PC-3 (cell line): Measurements from ENCODE around the gene IZUMO4. TPM values are rescaled to one million over a fixed set of nuclear protein-coding genes. Genes with fewer than 3 reads are reported as not detected.
A peak's percentile ranks its signal among the peaks of the same experiment; 100 is the strongest.

Experiments used
- ATAC-seq: fragments of 200-7000 bp; cut with Tn5 transposase; 2 replicates; pipeline ENCODE4 v1.9.1; 2020; ENCODE audit warnings: mild to moderate bottlenecking, moderate library complexity
- BruUV-seq: library from RNA; stranded (reverse); fragments of 400-500 nt; replicated peaks from 2 replicates; lab custom pipeline; 2021; lab: Mats Ljungman, UMichigan
- CTCF ChIA-PET: fragments of 300-600 bp; sonication (Branson Sonifier 250); formaldehyde crosslinking; loops from one replicate; lab custom pipeline; 2022; ENCODE audit warnings: antibody characterized with exemption; lab: Charles Lee
- POLR2A ChIA-PET: fragments of 300-600 bp; sonication (Branson Sonifier 250); formaldehyde crosslinking; loops from one replicate; lab custom pipeline; 2022; ENCODE audit warnings: antibody characterized with exemption; ENCODE audit not compliant: unreplicated experiment; lab: Charles Lee
- DNase-seq: peaks from one replicate; pipeline ENCODE4 v3.0.0-alpha.2; 2015
- H2AFZ ChIP-seq: fragments of 300-600 bp; sonication (generic); 2 replicates; pipeline ENCODE4 v1.6.0; 2016; ENCODE audit warnings: antibody characterized with exemption, low read length
- H3F3A ChIP-seq: fragments of 300-600 bp; sonication (generic); one replicate; pipeline ENCODE4 v1.6.0; 2017; ENCODE audit warnings: antibody characterized with exemption, low read length, control low read depth, mild to moderate bottlenecking; ENCODE audit not compliant: unreplicated experiment
- H3K27ac ChIP-seq: fragments of 300-600 bp; sonication (generic); 2 replicates; pipeline ENCODE4 v1.5.1; 2016; ENCODE audit warnings: mild to moderate bottlenecking, low read length
- H3K27me3 ChIP-seq: fragments of 300-600 bp; sonication (generic); 2 replicates; pipeline ENCODE4 v1.6.1; 2016; ENCODE audit warnings: low read length, mixed read lengths
- H3K36me3 ChIP-seq: fragments of 300-600 bp; sonication (generic); 2 replicates; pipeline ENCODE4 v1.6.1; 2016; ENCODE audit warnings: low read depth, mixed run types, low read length, mixed read lengths
- H3K4me1 ChIP-seq: fragments of 300-600 bp; sonication (generic); 2 replicates; pipeline ENCODE4 v1.5.1; 2016; ENCODE audit warnings: low read length; ENCODE audit not compliant: insufficient read depth
- H3K4me2 ChIP-seq: fragments of 300-600 bp; sonication (generic); 2 replicates; pipeline ENCODE4 v1.6.0; 2016; ENCODE audit warnings: low read length
- H3K4me3 ChIP-seq: fragments of 300-600 bp; sonication (generic); 2 replicates; pipeline ENCODE4 v1.5.1; 2016; ENCODE audit warnings: mild to moderate bottlenecking, low read length, mixed read lengths
- H3K79me2 ChIP-seq: fragments of 300-600 bp; sonication (generic); 2 replicates; pipeline ENCODE4 v1.6.1; 2017; ENCODE audit warnings: low read length, mixed read lengths
- H3K9ac ChIP-seq: fragments of 300-600 bp; sonication (generic); 2 replicates; pipeline ENCODE4 v1.6.0; 2016; ENCODE audit warnings: mild to moderate bottlenecking, low read length
- H3K9me2 ChIP-seq: fragments of 300-600 bp; sonication (generic); replicated peaks from 2 replicates; pipeline ENCODE4 v1.6.1; 2016; ENCODE audit warnings: mixed run types, low read length, mixed read lengths
- H3K9me3 ChIP-seq: fragments of 300-600 bp; sonication (generic); 2 replicates; pipeline ENCODE4 v1.6.1; 2016; ENCODE audit warnings: low read length, mixed read lengths
- H4K20me1 ChIP-seq: fragments of 300-600 bp; sonication (generic); 2 replicates; pipeline ENCODE4 v1.6.1; 2016; ENCODE audit warnings: low read length, mixed read lengths
- EZH2 ChIP-seq: fragments of 300-600 bp; sonication (generic); IDR thresholded peaks from one replicate; pipeline ENCODE4 v1.6.1; 2017; ENCODE audit warnings: antibody characterized with exemption, mild to moderate bottlenecking, low read length; ENCODE audit not compliant: unreplicated experiment
- EZH2phosphoT487 ChIP-seq: fragments of 300-600 bp; sonication (generic); IDR thresholded peaks from 2 replicates; pipeline ENCODE4 v1.6.1; 2018; ENCODE audit warnings: mild to moderate bottlenecking, antibody characterized with exemption, low read length, borderline replicate concordance
- intact Hi-C: fragments of 100-400 bp; cut with micrococcal nuclease; formaldehyde crosslinking; loops from 2 replicates; pipeline ENCODE4 v1.9.0; 2023
- total RNA-seq: library from RNA; depleted of rRNA; stranded (reverse); fragments of >200 nt; gene quantifications from 2 replicates; pipeline ENCODE4 v1.2.3, GENCODE V29; 2014
- TF ChIP-seq, protein P1 (sequence below): fragments of 300-600 bp; sonication (generic); conservative IDR thresholded peaks from 2 replicates; pipeline ENCODE4 v1.5.1; 2017; ENCODE audit warnings: antibody characterized with exemption, low read depth, mild to moderate bottlenecking, low read length

The IZUMO4 gene
- total RNA-seq, 1 experiment from 2014 or later: 3.6 TPM

GRCh38 chr19:2112516-2113320 lies 16.0 kb downstream of the IZUMO4 start:
- no TSS peak for BruUV-seq
- no peak overlapping the region for H3K4me2 ChIP-seq
- ChIA-PET CTCF (no interaction called here), POLR2A (no interaction called here)
- no peaks in the 10 kb centered on the region for H3K79me2 ChIP-seq
- no peaks in the 10 kb centered on the region for H3K9me2 ChIP-seq
- TF ChIP-seq, protein P1, sequence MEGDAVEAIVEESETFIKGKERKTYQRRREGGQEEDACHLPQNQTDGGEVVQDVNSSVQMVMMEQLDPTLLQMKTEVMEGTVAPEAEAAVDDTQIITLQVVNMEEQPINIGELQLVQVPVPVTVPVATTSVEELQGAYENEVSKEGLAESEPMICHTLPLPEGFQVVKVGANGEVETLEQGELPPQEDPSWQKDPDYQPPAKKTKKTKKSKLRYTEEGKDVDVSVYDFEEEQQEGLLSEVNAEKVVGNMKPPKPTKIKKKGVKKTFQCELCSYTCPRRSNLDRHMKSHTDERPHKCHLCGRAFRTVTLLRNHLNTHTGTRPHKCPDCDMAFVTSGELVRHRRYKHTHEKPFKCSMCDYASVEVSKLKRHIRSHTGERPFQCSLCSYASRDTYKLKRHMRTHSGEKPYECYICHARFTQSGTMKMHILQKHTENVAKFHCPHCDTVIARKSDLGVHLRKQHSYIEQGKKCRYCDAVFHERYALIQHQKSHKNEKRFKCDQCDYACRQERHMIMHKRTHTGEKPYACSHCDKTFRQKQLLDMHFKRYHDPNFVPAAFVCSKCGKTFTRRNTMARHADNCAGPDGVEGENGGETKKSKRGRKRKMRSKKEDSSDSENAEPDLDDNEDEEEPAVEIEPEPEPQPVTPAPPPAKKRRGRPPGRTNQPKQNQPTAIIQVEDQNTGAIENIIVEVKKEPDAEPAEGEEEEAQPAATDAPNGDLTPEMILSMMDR: no peak
- TF ChIP-seq EZH2: no peak
- TF ChIP-seq EZH2phosphoT487: no peak
- H3K36me3 ChIP-seq: peaks cover 19% of the 10 kb centered on the region
- H2AFZ ChIP-seq: no peak overlapping the region
- intact Hi-C loops: no loop called here
- H3K9me3 ChIP-seq: no peaks in the 10 kb centered on the region
- no peak overlapping the region for H3K27ac ChIP-seq
- DNase-seq (no peak), ATAC-seq (no peak)
- no peaks in the 10 kb centered on the region for H3K27me3 ChIP-seq
- no peaks in the 10 kb centered on the region for H3F3A ChIP-seq
- no peaks in the 10 kb centered on the region for H4K20me1 ChIP-seq
- no peak overlapping the region for H3K4me3 ChIP-seq
- H3K4me1 ChIP-seq: no peaks in the 10 kb centered on the region
- H3K9ac ChIP-seq: no peak overlapping the region

- ChIA-PET CTCF (no interaction called here), POLR2A (no interaction called here)
- H3F3A ChIP-seq: no peaks in the 10 kb centered on the region
- BruUV-seq: no TSS peak
- H3K9me3 ChIP-seq: no peaks in the 10 kb centered on the region
- no peaks in the 10 kb centered on the region for H3K27me3 ChIP-seq
- H3K36me3 ChIP-seq: peaks cover 13% of the 10 kb centered on the region
- intact Hi-C loops: no loop called here
- TF ChIP-seq, protein P1: no peak
- TF ChIP-seq EZH2phosphoT487: no peak
- TF ChIP-seq EZH2: no peak
- no peak overlapping the region for H3K9ac ChIP-seq
- H3K9me2 ChIP-seq: no peaks in the 10 kb centered on the region
- H4K20me1 ChIP-seq: no peaks in the 10 kb centered on the region
- peak; percentile 21 for DNase-seq
- no peak overlapping the region for H3K4me2 ChIP-seq
- H2AFZ ChIP-seq: no peak overlapping the region
- no peak overlapping the region for H3K27ac ChIP-seq
- no peaks in the 10 kb centered on the region for H3K79me2 ChIP-seq
- H3K4me1 ChIP-seq: no peaks in the 10 kb centered on the region
- peak; percentile 86 for ATAC-seq
- H3K4me3 ChIP-seq: no peak overlapping the region
Measured at GRCh38 chr19:2113439-2114211, 16.9 kb downstream of the IZUMO4 start.

GRCh38 chr19:2114218-2114617 lies 17.5 kb downstream of the IZUMO4 start:
- Histone ChIP-seq H3K9ac (no peak overlapping the region), H3K4me1 (no peaks in the 10 kb centered on the region), H2AFZ (no peak overlapping the region), H3K36me3 (peaks cover 13% of the 10 kb centered on the region), H3K9me3 (no peaks in the 10 kb centered on the region), H4K20me1 (no peaks in the 10 kb centered on the region), H3K27ac (no peak overlapping the region), H3K79me2 (no peaks in the 10 kb centered on the region), H3F3A (no peaks in the 10 kb centered on the region), H3K9me2 (no peaks in the 10 kb centered on the region), H3K4me3 (no peak overlapping the region), H3K4me2 (no peak overlapping the region), H3K27me3 (no peaks in the 10 kb centered on the region)
- no TSS peak for BruUV-seq
- DNase-seq: no peak
- POLR2A ChIA-PET: no interaction called here
- TF ChIP-seq EZH2 (no peak), EZH2phosphoT487 (no peak)
- TF ChIP-seq, protein P1: no peak
- ATAC-seq: no peak
- intact Hi-C loops: no loop called here
- CTCF ChIA-PET: no interaction called here
